HepG2 (cell line): ENCODE data around the gene AXIN1. TPM values are rescaled to one million over a fixed set of nuclear protein-coding genes. Genes with fewer than 3 reads are reported as not detected.

ENCODE experiments used
- BRD4 ChIP-seq: sonication (generic); formaldehyde crosslinking; IDR thresholded peaks from 2 replicates; pipeline ENCODE4 v1.4.0; 2020; ENCODE audit warnings: missing genetic modification reagents
- CBFB ChIP-seq: sonication (generic); formaldehyde crosslinking; IDR thresholded peaks from 2 replicates; pipeline ENCODE4 v1.4.0; 2020; ENCODE audit warnings: missing genetic modification reagents
- CBX2 ChIP-seq, 2 experiments: fragments of 200-600 bp in 1 of 2; sonication (generic); formaldehyde crosslinking in 1 of 2; IDR thresholded peaks; 2 replicates each; pipeline versions ENCODE4 v1.7.0 to v1.8.1; 2018 to 2022; ENCODE audit warnings: low read depth in 2 of 2, low read length in 1 of 2, mild to moderate bottlenecking in 1 of 2, missing genetic modification reagents in 1 of 2
- DPF2 ChIP-seq: sonication (generic); formaldehyde crosslinking; IDR thresholded peaks from 2 replicates; pipeline ENCODE4 v1.4.0; 2020; ENCODE audit warnings: mild to moderate bottlenecking, low read depth, missing genetic modification reagents, borderline replicate concordance
- ESRRA ChIP-seq: sonication (generic); formaldehyde crosslinking; IDR thresholded peaks from 2 replicates; pipeline ENCODE4 v1.5.1; 2020; ENCODE audit warnings: mild to moderate bottlenecking, low read depth, missing genetic modification reagents
- FOSL2 ChIP-seq: sonication (generic); formaldehyde crosslinking; IDR thresholded peaks from 2 replicates; pipeline ENCODE4 v1.4.0; 2020; ENCODE audit warnings: missing genetic modification reagents
- MAFG ChIP-seq: sonication (generic); formaldehyde crosslinking; IDR thresholded peaks from 2 replicates; pipeline ENCODE4 v1.5.1; 2020; ENCODE audit warnings: mild to moderate bottlenecking, missing genetic modification reagents
- MIER3 ChIP-seq: IDR thresholded peaks from 2 replicates; pipeline ENCODE4 v1.6.1; 2016; ENCODE audit warnings: missing compliant biosample characterization, borderline replicate concordance
- SIX4 ChIP-seq: sonication (generic); formaldehyde crosslinking; IDR thresholded peaks from 2 replicates; pipeline ENCODE4 v1.4.0; 2020; ENCODE audit warnings: missing genetic modification reagents
- SOX13 ChIP-seq, 3 experiments: fragments of 450-650 bp in 1 of 3; sonication (generic) in 1 of 3; formaldehyde crosslinking in 1 of 3; IDR thresholded peaks in 2 of 3; conservative IDR thresholded peaks in 1 of 3; 2 replicates each; pipeline versions ENCODE4 v1.5.0 to v1.6.1; 2016 to 2020; ENCODE audit warnings: antibody characterized with exemption in 1 of 3, mild to moderate bottlenecking in 1 of 3, missing compliant biosample characterization in 1 of 3, missing genetic modification reagents in 1 of 3, moderate library complexity in 1 of 3
- SPEN ChIP-seq: sonication (generic); formaldehyde crosslinking; IDR thresholded peaks from 2 replicates; pipeline ENCODE4 v1.5.1; 2020; ENCODE audit warnings: low read depth, mild to moderate bottlenecking, missing genetic modification reagents
- TBX2 ChIP-seq: sonication (generic); formaldehyde crosslinking; IDR thresholded peaks from 2 replicates; pipeline ENCODE4 v1.5.0; 2020; ENCODE audit warnings: missing genetic modification reagents, mild to moderate bottlenecking, borderline replicate concordance
- ZNF143 ChIP-seq: sonication (generic); formaldehyde crosslinking; IDR thresholded peaks from 2 replicates; pipeline ENCODE4 v1.4.0; 2020; ENCODE audit warnings: missing genetic modification reagents
- ZNF205 ChIP-seq: IDR thresholded peaks from 2 replicates; pipeline ENCODE4 v1.6.1; 2018; ENCODE audit warnings: missing biosample characterization, missing genetic modification reagents
- ZNF564 ChIP-seq: sonication (generic); formaldehyde crosslinking; IDR thresholded peaks from 2 replicates; pipeline ENCODE4 v1.8.1; 2023; ENCODE audit warnings: mild to moderate bottlenecking, missing genetic modification reagents
- polyA plus RNA-seq, 8 experiments: library from polyadenylated mRNA; depleted of rRNA in 3 of 8; stranded (reverse) in 7 of 8; unstranded in 1 of 8; fragments of >200 nt; fragmentation: Illumina TruSeq in 4 of 8; extraction: Trizol in 4 of 8; gene quantifications; 2 replicates each; pipeline versions ENCODE4 v1.2.1 to v1.2.3, GENCODE V29; 2011 to 2016; ENCODE audit warnings: low read depth in 4 of 8, missing spikeins in 1 of 8, mixed read lengths in 1 of 8; ENCODE audit not compliant: insufficient read depth in 1 of 8
- total RNA-seq, 5 experiments: library from RNA; depleted of rRNA; stranded (reverse); fragments of >200 nt; fragmentation: Illumina TruSeq; extraction: Trizol; gene quantifications; 2 replicates each; pipeline ENCODE4 v1.2.3, GENCODE V29; 2016; ENCODE audit warnings: low read depth in 1 of 5
- TF ChIP-seq, protein P1 (sequence below): sonication (generic); formaldehyde crosslinking; IDR thresholded peaks from 2 replicates; pipeline ENCODE4 v1.8.0; 2022; ENCODE audit warnings: missing genetic modification reagents, mild to moderate bottlenecking, moderate library complexity, borderline replicate concordance
- TF ChIP-seq, protein P2 (sequence below): sonication (generic); formaldehyde crosslinking; IDR thresholded peaks from 2 replicates; pipeline ENCODE4 v1.8.1; 2023; ENCODE audit warnings: mild to moderate bottlenecking, moderate library complexity, missing genetic modification reagents
- TF ChIP-seq, protein P3 (sequence below): sonication (generic); formaldehyde crosslinking; IDR thresholded peaks from 2 replicates; pipeline ENCODE4 v1.4.0; 2020; ENCODE audit warnings: missing genetic modification reagents
- TF ChIP-seq, protein P4 (sequence below): sonication (generic); formaldehyde crosslinking; IDR thresholded peaks from 2 replicates; pipeline ENCODE4 v1.8.0; 2022; ENCODE audit warnings: low read depth, missing genetic modification reagents

Gene AXIN1
- total and polyA plus RNA-seq, 2 of the 13 experiments (the other 11 are each of a cell fraction or from before 2014, with no cell fraction given), result 24.0 to 26.0 TPM

DNA sequence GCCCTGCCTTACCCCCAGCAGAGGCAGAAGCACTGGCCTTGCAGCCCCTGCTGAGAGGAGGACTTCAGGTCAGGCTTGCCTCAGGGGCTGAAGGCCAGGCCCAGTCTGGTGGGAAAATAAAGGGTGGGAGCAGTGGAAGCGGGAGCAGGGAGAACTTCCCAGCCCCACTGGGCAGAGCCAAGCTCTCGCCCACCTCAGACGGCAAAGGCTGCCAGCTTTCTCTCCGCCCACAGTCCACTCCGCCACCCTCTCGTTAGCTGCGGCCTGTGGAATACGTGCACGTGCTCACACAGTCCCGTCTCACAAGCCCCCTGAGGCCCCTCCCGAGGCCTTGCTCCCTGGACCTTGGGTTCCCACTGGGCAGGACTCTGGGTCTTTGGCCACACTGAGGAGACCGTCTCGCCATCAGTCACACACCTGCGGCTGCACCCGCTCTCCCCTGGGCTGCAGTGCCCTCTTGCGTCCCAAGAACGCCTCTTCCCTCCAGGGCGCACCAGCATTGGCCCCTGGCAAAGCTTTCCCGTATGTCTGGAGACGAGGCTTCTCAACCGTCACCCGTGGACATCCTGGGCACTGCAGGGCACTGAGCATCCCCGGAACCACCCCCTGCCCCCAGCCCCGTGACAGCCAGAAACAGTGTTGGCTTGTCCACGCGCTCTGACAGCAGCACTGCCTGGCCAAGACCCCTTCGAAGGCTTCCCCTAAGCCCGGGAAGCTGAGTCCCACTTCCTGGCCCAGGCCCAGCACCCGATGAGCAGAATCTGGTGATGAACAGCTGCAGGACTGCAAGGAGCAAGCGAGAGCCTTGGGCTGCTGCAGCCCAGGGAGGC, 9.6 kb upstream of the AXIN1 start (continued):
- no peak for TF ChIP-seq SOX13 (IDR thresholded peaks at IDR 0.05)
- TF ChIP-seq SOX13 (CRISPR knock-in tag; conservative IDR thresholded peaks at IDR 0.05 in 1 of 2, IDR thresholded peaks at IDR 0.05 in 1 of 2), result peak in 1 of 2 experiments; percentile 12; a peak in 1 of 4 replicates
- TF ChIP-seq, protein P1, sequence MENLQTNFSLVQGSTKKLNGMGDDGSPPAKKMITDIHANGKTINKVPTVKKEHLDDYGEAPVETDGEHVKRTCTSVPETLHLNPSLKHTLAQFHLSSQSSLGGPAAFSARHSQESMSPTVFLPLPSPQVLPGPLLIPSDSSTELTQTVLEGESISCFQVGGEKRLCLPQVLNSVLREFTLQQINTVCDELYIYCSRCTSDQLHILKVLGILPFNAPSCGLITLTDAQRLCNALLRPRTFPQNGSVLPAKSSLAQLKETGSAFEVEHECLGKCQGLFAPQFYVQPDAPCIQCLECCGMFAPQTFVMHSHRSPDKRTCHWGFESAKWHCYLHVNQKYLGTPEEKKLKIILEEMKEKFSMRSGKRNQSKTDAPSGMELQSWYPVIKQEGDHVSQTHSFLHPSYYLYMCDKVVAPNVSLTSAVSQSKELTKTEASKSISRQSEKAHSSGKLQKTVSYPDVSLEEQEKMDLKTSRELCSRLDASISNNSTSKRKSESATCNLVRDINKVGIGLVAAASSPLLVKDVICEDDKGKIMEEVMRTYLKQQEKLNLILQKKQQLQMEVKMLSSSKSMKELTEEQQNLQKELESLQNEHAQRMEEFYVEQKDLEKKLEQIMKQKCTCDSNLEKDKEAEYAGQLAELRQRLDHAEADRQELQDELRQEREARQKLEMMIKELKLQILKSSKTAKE (CRISPR knock-in tag), result peak; percentile 81; the same call in 1 of the 2 replicates
- peak; percentile 92 for TF ChIP-seq ESRRA (CRISPR knock-in tag)
- TF ChIP-seq MIER3, result peak; percentile 81; the same call in 1 of the 2 replicates
- TF ChIP-seq, protein P2, sequence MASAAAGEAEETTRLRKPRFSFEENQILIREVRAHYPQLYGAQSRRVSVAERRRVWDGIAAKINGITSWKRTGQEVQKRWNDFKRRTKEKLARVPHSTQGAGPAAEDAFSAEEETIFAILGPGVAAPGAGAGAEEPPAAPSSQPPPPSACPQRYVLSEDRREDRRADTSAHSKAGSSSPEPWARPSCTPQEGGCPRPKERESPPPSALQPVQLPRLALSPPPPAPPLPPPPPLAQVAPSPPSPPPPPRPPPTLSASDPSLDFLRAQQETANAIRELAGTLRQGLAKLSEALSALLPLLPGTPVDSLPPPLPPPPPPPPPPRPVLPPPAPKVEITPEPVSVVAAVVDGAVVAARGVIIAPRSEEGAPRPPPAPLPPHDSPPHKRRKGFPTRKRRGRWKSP (CRISPR knock-in tag), result no peak; the same call in 1 of the 2 replicates
- peak; percentile 81 for TF ChIP-seq SPEN (CRISPR knock-in tag)
- no peak for TF ChIP-seq MAFG (CRISPR knock-in tag)
- TF ChIP-seq, protein P3, sequence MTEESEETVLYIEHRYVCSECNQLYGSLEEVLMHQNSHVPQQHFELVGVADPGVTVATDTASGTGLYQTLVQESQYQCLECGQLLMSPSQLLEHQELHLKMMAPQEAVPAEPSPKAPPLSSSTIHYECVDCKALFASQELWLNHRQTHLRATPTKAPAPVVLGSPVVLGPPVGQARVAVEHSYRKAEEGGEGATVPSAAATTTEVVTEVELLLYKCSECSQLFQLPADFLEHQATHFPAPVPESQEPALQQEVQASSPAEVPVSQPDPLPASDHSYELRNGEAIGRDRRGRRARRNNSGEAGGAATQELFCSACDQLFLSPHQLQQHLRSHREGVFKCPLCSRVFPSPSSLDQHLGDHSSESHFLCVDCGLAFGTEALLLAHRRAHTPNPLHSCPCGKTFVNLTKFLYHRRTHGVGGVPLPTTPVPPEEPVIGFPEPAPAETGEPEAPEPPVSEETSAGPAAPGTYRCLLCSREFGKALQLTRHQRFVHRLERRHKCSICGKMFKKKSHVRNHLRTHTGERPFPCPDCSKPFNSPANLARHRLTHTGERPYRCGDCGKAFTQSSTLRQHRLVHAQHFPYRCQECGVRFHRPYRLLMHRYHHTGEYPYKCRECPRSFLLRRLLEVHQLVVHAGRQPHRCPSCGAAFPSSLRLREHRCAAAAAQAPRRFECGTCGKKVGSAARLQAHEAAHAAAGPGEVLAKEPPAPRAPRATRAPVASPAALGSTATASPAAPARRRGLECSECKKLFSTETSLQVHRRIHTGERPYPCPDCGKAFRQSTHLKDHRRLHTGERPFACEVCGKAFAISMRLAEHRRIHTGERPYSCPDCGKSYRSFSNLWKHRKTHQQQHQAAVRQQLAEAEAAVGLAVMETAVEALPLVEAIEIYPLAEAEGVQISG (CRISPR knock-in tag), result peak; percentile 70
- peak; percentile 12; the same call in 1 of the 2 replicates for TF ChIP-seq ZNF143 (CRISPR knock-in tag)
- 0 out of 2 replicates have a peak, but pooled peaks have one; percentile 21 for TF ChIP-seq SIX4 (CRISPR knock-in tag)
- TF ChIP-seq, protein P4, sequence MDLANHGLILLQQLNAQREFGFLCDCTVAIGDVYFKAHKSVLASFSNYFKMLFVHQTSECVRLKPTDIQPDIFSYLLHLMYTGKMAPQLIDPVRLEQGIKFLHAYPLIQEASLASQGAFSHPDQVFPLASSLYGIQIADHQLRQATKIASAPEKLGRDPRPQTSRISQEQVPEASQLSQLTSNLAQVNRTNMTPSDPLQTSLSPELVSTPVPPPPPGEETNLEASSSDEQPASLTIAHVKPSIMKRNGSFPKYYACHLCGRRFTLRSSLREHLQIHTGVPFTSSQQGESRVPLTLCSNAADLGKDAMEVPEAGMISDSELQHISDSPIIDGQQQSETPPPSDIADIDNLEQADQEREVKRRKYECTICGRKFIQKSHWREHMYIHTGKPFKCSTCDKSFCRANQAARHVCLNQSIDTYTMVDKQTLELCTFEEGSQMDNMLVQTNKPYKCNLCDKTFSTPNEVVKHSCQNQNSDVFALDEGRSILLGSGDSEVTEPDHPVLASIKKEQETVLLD (CRISPR knock-in tag), result no peak
- TF ChIP-seq FOSL2 (CRISPR knock-in tag), result peak; percentile 44; the same call in 1 of the 2 replicates
- peak; percentile 87 for TF ChIP-seq TBX2 (CRISPR knock-in tag)
- peak; percentile 83 for TF ChIP-seq DPF2 (CRISPR knock-in tag)
- peak; percentile 80 for TF ChIP-seq ZNF205 (CRISPR knock-in tag)
- TF ChIP-seq ZNF564 (CRISPR knock-in tag), result 0 out of 2 replicates have a peak, but pooled peaks have one; percentile 52
- no peak; the same call in 1 of the 2 replicates for TF ChIP-seq BRD4 (CRISPR knock-in tag)
- no peak for TF ChIP-seq CBX2 (IDR thresholded peaks at IDR 0.05; ENCODE audit: low read depth, low read length)
- peak; percentile 81; the same call in 1 of the 2 replicates for TF ChIP-seq CBX2 (CRISPR knock-in tag; IDR thresholded peaks at IDR 0.05; ENCODE audit: low read depth)
- TF ChIP-seq CBFB (CRISPR knock-in tag), result 0 out of 2 replicates have a peak, but pooled peaks have one; percentile 57
